GM18520 (cell line): ENCODE results near the gene TMEM109.

Experiments
- ATAC-seq: cut with Tn5 transposase; IDR thresholded peaks from one replicate; pipeline ENCODE4 v1.9.1; 2021; ENCODE audit not compliant: unreplicated experiment

Gene TMEM109

GRCh38 chr11:60939301-60939700 lies 25.3 kb downstream of the TMEM109 start:
- ATAC-seq: no peak

GRCh38 chr11:60939855-60940254 lies 25.9 kb downstream of the TMEM109 start:
- no peak for ATAC-seq

- ATAC-seq: no peak
Measured at GRCh38 chr11:60941371-60942119, 27.6 kb downstream of the TMEM109 start.

- ATAC-seq: no peak
Measured at GRCh38 chr11:60942219-60942618, 28.3 kb downstream of the TMEM109 start.

GRCh38 chr11:60942970-60943565 lies 29.1 kb downstream of the TMEM109 start:
- ATAC-seq: no peak

GRCh38 chr11:60944490-60945294 lies 30.7 kb downstream of the TMEM109 start:
- no peak for ATAC-seq

GRCh38 chr11:60945295-60945667 lies 31.3 kb downstream of the TMEM109 start:
- ATAC-seq: no peak

- ATAC-seq: no peak
Measured at GRCh38 chr11:60946601-60947264, 32.8 kb downstream of the TMEM109 start.

GRCh38 chr11:60947700-60948099 lies 33.7 kb downstream of the TMEM109 start:
- ATAC-seq: no peak

GRCh38 chr11:60948250-60948649 lies 34.3 kb downstream of the TMEM109 start:
- no peak for ATAC-seq

GRCh38 chr11:60950024-60950423 lies 36.1 kb downstream of the TMEM109 start:
- no peak for ATAC-seq

- ATAC-seq: no peak
Measured at GRCh38 chr11:60950933-60951605, 37.1 kb downstream of the TMEM109 start.

- no peak for ATAC-seq
Measured at GRCh38 chr11:60951606-60951903, 37.6 kb downstream of the TMEM109 start.

GRCh38 chr11:60951904-60952741 lies 38.2 kb downstream of the TMEM109 start, which contains the start of gene SLC15A3:
Gene SLC15A3 (minus strand): TSS chr11:60952176. CDS start chr11:60951551, 625 bp downstream.
- peak; percentile 52 for ATAC-seq

- ATAC-seq: no peak
Measured at GRCh38 chr11:60952742-60953170, 38.8 kb downstream of the TMEM109 start.

- ATAC-seq: no peak
Measured at GRCh38 chr11:60953781-60954180, 39.8 kb downstream of the TMEM109 start.

GRCh38 chr11:60954421-60954820 lies 40.5 kb downstream of the TMEM109 start:
- no peak for ATAC-seq

- no peak for ATAC-seq
Measured at GRCh38 chr11:60955571-60955970, 41.6 kb downstream of the TMEM109 start.

GRCh38 chr11:60957188-60957587 lies 43.2 kb downstream of the TMEM109 start:
- no peak for ATAC-seq

- ATAC-seq: no peak
Measured at GRCh38 chr11:60959431-60959830, 45.5 kb downstream of the TMEM109 start.
